OCI-LY1 (cell line): ENCODE measurements around the gene C1QTNF6.

Experiments
- H2AFZ ChIP-seq: fragments of 200-600 bp; sonication (generic), shearing (Covaris generic); 2 replicates; pipeline ENCODE4 v1.6.0; 2014; ENCODE audit warnings: antibody characterized with exemption, mild to moderate bottlenecking, low read length
- H3F3A ChIP-seq: fragments of 200-600 bp; sonication (generic), shearing (Covaris generic); 2 replicates; pipeline ENCODE4 v1.6.0; 2014; ENCODE audit warnings: mild to moderate bottlenecking, antibody characterized with exemption, low read length, moderate library complexity; ENCODE audit not compliant: insufficient read depth
- H3K27ac ChIP-seq: fragments of 200-600 bp; sonication (generic); 2 replicates; pipeline ENCODE4 v1.5.1; 2014; ENCODE audit warnings: low read length, mixed run types, mild to moderate bottlenecking, low read depth; ENCODE audit not compliant: poor library complexity, severe bottlenecking
- H3K27me3 ChIP-seq: fragments of 200-600 bp; sonication (generic); 2 replicates; pipeline ENCODE4 v1.6.0; 2014; ENCODE audit warnings: antibody characterized with exemption, mild to moderate bottlenecking, low read length, moderate library complexity; ENCODE audit not compliant: insufficient read depth
- H3K36me3 ChIP-seq: fragments of 200-600 bp; sonication (generic); 2 replicates; pipeline ENCODE4 v1.6.1; 2014; ENCODE audit warnings: mild to moderate bottlenecking, antibody characterized with exemption, low read length, moderate library complexity, mixed read lengths; ENCODE audit not compliant: insufficient read depth
- H3K4me1 ChIP-seq: fragments of 200-600 bp; sonication (generic); 2 replicates; pipeline ENCODE4 v1.5.1; 2014; ENCODE audit warnings: mild to moderate bottlenecking, low read length, moderate library complexity; ENCODE audit not compliant: insufficient read depth, severe bottlenecking
- H3K4me2 ChIP-seq: fragments of 200-600 bp; sonication (generic), shearing (Covaris generic); 2 replicates; pipeline ENCODE4 v1.6.1; 2014; ENCODE audit warnings: low read length
- H3K4me3 ChIP-seq: fragments of 200-600 bp; sonication (generic); 2 replicates; pipeline ENCODE4 v1.5.1; 2014; ENCODE audit warnings: low read length, low read depth, mild to moderate bottlenecking, mixed read lengths; ENCODE audit not compliant: poor library complexity, severe bottlenecking
- H3K79me2 ChIP-seq: fragments of 200-600 bp; shearing (Covaris generic); 2 replicates; pipeline ENCODE4 v1.6.1; 2016; ENCODE audit warnings: mixed run types, low read length, mixed read lengths; ENCODE audit not compliant: insufficient read depth
- H3K9ac ChIP-seq: fragments of 200-600 bp; sonication (generic), shearing (Covaris generic); 2 replicates; pipeline ENCODE4 v1.6.1; 2014; ENCODE audit warnings: mild to moderate bottlenecking, low read length, mixed read lengths
- H3K9me2 ChIP-seq: fragments of 200-600 bp; sonication (generic), shearing (Covaris generic); 2 replicates; pipeline ENCODE4 v1.6.1; 2014; ENCODE audit warnings: low read depth, mild to moderate bottlenecking, low read length, mixed read lengths
- H3K9me3 ChIP-seq: fragments of 200-600 bp; shearing (Covaris generic); 2 replicates; pipeline ENCODE4 v1.6.1; 2014; ENCODE audit warnings: low read length, mixed read lengths
- H4K20me1 ChIP-seq: fragments of 200-600 bp; sonication (generic), shearing (Covaris generic); 2 replicates; pipeline ENCODE4 v1.6.0; 2016; ENCODE audit warnings: mild to moderate bottlenecking, low read length; ENCODE audit not compliant: insufficient read depth
- EZH2 ChIP-seq: fragments of 200-600 bp; sonication (generic), shearing (Covaris generic); IDR thresholded peaks from 2 replicates; pipeline ENCODE4 v1.8.0; 2017; ENCODE audit warnings: borderline replicate concordance, mixed run types, mild to moderate bottlenecking, antibody characterized with exemption, low read length, moderate library complexity, mixed read lengths
- TF ChIP-seq, protein P1 (sequence below): fragments of 200-600 bp; sonication (generic), shearing (Covaris generic); IDR thresholded peaks from 2 replicates; pipeline ENCODE4 v1.5.1; 2017; ENCODE audit warnings: mild to moderate bottlenecking, antibody characterized with exemption, low read length, moderate library complexity, mixed read lengths

Gene C1QTNF6

DNA sequence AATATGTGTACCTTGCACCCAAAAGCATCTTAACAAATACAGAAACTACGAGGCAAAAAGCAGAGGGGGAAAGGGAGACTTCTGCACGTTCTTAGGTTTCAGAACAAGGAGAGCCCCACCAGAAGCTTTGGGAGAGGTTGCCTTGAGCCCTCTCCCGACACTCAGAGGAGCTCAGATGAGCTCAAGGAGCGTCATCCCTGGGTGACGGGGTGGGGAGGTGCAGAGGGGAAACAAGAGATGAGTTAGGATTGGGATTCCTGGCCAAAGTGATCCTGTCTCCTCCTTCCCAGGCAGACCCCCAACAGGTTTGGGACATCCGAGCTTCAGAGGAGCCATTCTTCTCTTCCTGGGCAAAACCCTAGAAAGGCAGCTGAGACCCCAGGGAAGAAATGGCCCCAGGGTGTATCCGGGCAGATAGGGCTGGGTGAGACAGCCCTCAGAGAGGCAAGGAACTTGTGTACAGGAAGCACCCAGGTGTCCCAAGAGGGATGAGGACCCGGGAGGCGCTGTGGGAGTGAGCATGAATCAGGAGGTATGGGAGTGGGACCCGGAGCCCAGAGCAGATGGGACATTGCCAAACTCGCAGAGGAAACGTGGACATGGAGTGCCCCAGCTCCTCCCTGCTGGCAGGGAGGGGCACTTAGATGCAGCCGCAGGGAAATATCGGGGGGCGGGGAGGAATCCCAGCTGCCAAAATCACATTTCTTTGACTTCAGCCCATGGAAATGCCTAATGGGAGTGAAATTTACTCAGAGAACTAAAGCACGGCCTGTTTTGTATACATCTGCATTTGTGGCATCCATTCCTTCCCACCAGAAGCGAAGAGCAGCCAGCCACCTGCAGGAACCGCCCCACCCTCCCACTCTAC is 12.4 kb downstream of the C1QTNF6 start:
- TF ChIP-seq, protein P1, sequence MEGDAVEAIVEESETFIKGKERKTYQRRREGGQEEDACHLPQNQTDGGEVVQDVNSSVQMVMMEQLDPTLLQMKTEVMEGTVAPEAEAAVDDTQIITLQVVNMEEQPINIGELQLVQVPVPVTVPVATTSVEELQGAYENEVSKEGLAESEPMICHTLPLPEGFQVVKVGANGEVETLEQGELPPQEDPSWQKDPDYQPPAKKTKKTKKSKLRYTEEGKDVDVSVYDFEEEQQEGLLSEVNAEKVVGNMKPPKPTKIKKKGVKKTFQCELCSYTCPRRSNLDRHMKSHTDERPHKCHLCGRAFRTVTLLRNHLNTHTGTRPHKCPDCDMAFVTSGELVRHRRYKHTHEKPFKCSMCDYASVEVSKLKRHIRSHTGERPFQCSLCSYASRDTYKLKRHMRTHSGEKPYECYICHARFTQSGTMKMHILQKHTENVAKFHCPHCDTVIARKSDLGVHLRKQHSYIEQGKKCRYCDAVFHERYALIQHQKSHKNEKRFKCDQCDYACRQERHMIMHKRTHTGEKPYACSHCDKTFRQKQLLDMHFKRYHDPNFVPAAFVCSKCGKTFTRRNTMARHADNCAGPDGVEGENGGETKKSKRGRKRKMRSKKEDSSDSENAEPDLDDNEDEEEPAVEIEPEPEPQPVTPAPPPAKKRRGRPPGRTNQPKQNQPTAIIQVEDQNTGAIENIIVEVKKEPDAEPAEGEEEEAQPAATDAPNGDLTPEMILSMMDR = no peak
- no peak for TF ChIP-seq EZH2
- Histone ChIP-seq H4K20me1 (no peaks in the 10 kb centered on the region), H3K4me3 (no peak overlapping the region), H3K36me3 (no peaks in the 10 kb centered on the region), H3K9ac (no peak overlapping the region), H3K27me3 (peaks cover 32% of the 10 kb centered on the region), H3K9me2 (no peaks in the 10 kb centered on the region), H3F3A (no peaks in the 10 kb centered on the region), H3K79me2 (no peaks in the 10 kb centered on the region), H3K9me3 (no peaks in the 10 kb centered on the region), H3K4me1 (peaks cover 6% of the 10 kb centered on the region), H2AFZ (no peak overlapping the region), H3K4me2 (no peak overlapping the region), H3K27ac (no peak overlapping the region)

DNA sequence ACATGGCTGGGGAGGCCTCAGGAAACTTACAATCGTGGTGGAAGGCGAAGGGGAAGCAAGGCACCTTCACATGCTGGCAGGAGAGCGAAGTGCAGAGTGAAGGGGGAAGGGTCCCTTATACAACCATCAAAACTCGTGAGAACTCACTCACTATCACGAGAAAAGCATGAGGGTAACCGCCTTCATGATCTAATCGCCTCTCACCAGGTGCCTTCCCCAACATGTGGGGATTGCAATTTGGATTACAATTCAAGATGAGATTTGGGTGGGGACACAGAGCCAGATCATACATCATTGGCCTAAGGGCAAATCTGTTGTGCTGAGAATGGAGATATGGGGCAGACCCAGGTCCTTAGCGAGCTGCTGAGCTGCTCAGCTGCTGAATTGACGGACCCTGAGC is 13.1 kb downstream of the C1QTNF6 start:
- no peaks in the 10 kb centered on the region for H3K79me2 ChIP-seq
- no peak overlapping the region for H3K4me3 ChIP-seq
- no peak overlapping the region for H3K4me2 ChIP-seq
- no peaks in the 10 kb centered on the region for H4K20me1 ChIP-seq
- no peak overlapping the region for H2AFZ ChIP-seq
- no peak overlapping the region for H3K9ac ChIP-seq
- TF ChIP-seq, protein P1 = no peak
- TF ChIP-seq EZH2 = no peak
- no peaks in the 10 kb centered on the region for H3K9me3 ChIP-seq
- H3K27me3 ChIP-seq = peaks cover 32% of the 10 kb centered on the region
- no peaks in the 10 kb centered on the region for H3K9me2 ChIP-seq
- H3K36me3 ChIP-seq = no peaks in the 10 kb centered on the region
- H3K27ac ChIP-seq = no peak overlapping the region
- H3F3A ChIP-seq = no peaks in the 10 kb centered on the region
- peaks cover 6% of the 10 kb centered on the region for H3K4me1 ChIP-seq

DNA sequence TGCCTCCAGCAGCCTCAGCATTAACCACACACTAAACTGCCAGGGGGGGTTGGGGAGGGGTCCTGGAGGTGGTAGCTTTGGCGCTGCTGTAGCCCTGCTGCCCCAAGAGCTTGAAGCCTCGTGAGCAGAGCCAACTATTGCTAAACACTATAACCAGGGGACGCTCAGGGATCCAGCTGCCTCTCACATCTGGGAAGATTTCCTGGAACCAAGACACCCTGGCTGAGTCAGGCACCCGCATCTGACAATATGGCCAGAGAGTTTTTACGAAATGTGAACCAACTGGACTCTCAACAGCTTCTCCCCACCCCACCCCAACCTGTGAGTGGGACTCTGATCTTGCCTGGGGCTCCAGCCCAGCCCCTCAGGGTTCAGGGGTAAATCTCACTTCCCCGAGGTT is 14.3 kb downstream of the C1QTNF6 start:
- Histone ChIP-seq H2AFZ (no peak overlapping the region), H3K79me2 (no peaks in the 10 kb centered on the region), H3K27ac (no peak overlapping the region), H3K9ac (no peak overlapping the region), H3K27me3 (peaks cover 32% of the 10 kb centered on the region), H3K4me3 (no peak overlapping the region), H3K9me3 (no peaks in the 10 kb centered on the region), H3K36me3 (no peaks in the 10 kb centered on the region), H3K4me2 (no peak overlapping the region), H3K4me1 (peaks cover 6% of the 10 kb centered on the region), H4K20me1 (no peaks in the 10 kb centered on the region), H3F3A (no peaks in the 10 kb centered on the region), H3K9me2 (no peaks in the 10 kb centered on the region)
- TF ChIP-seq, protein P1 = no peak
- no peak for TF ChIP-seq EZH2
